NCI-H69 (cell line): ENCODE measurements around the gene DHX58.

Experiments
- DNase-seq: peaks from one replicate; lab custom pipeline; 2025; lab: John Stamatoyannopoulos, UW

Gene DHX58

GRCh38 chr17:42129109-42129837 lies 16.8 kb upstream of the DHX58 start:
- DNase-seq, result no peak

- no peak for DNase-seq
Observed at GRCh38 chr17:42127414-42127813, 14.9 kb upstream of the DHX58 start.

GRCh38 chr17:42126836-42127235 lies 14.3 kb upstream of the DHX58 start:
- DNase-seq, result no peak

GRCh38 chr17:42125565-42125964 lies 13.1 kb upstream of the DHX58 start:
- no peak for DNase-seq

- DNase-seq, result no peak
Observed at GRCh38 chr17:42124256-42124655, 11.7 kb upstream of the DHX58 start.

- DNase-seq, result peak; percentile 97
Observed at GRCh38 chr17:42122371-42123303, 10.1 kb upstream of the DHX58 start, which contains the start of gene HSPB9. Gene HSPB9 (plus strand): TSS chr17:42122804. CDS start chr17:42122851, 47 bp downstream.

- DNase-seq, result peak; percentile 93
Observed at GRCh38 chr17:42120770-42121769, 8.6 kb upstream of the DHX58 start, which contains the start of gene KAT2A. Gene KAT2A (minus strand): TSS chr17:42121367. CDS start chr17:42121304, 63 bp downstream.

GRCh38 chr17:42120161-42120769 lies 7.8 kb upstream of the DHX58 start:
- DNase-seq, result no peak

- DNase-seq, result no peak
Observed at GRCh38 chr17:42119301-42119700, 6.8 kb upstream of the DHX58 start.

GRCh38 chr17:42118545-42118944 lies 6.0 kb upstream of the DHX58 start:
- DNase-seq, result peak; percentile 58

GRCh38 chr17:42118126-42118510 lies 5.6 kb upstream of the DHX58 start:
- no peak for DNase-seq

- DNase-seq, result no peak
Observed at GRCh38 chr17:42117397-42118125, 5.0 kb upstream of the DHX58 start.

- peak; percentile 84 for DNase-seq
Observed at GRCh38 chr17:42116705-42117396, 4.3 kb upstream of the DHX58 start.

- DNase-seq, result no peak
Observed at GRCh38 chr17:42114118-42114517, 1.6 kb upstream of the DHX58 start.

GRCh38 chr17:42113293-42114069 lies 967 bp upstream of the DHX58 start:
- DNase-seq, result no peak

GRCh38 chr17:42111871-42112551 lies 503 bp downstream of the DHX58 start:
- no peak for DNase-seq

- no peak for DNase-seq
Observed at GRCh38 chr17:42111265-42111636, 1.3 kb downstream of the DHX58 start.
